ENCODE data around the gene GRIK4.

DNA sequence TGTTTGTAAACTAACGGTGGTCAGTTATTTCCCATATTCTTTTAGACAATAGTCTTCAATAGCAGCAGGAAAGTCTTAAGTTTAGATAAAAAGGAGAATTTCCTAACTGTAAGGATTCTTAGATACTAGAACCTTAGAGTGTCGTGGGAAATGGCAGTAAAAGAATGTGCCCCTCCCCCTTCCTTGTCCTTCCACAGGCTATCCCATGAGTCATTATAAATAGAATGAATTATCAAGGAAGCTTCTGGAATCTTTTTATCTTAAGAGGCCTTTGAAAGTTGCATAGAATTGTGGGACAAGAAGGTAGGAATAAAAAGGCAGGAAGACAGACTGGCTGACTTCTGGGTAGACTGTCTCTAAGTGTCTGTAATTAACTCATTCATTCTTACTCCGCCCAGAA lies 347.2 kb downstream of the GRIK4 start:
- TF ChIP-seq, protein P1, sequence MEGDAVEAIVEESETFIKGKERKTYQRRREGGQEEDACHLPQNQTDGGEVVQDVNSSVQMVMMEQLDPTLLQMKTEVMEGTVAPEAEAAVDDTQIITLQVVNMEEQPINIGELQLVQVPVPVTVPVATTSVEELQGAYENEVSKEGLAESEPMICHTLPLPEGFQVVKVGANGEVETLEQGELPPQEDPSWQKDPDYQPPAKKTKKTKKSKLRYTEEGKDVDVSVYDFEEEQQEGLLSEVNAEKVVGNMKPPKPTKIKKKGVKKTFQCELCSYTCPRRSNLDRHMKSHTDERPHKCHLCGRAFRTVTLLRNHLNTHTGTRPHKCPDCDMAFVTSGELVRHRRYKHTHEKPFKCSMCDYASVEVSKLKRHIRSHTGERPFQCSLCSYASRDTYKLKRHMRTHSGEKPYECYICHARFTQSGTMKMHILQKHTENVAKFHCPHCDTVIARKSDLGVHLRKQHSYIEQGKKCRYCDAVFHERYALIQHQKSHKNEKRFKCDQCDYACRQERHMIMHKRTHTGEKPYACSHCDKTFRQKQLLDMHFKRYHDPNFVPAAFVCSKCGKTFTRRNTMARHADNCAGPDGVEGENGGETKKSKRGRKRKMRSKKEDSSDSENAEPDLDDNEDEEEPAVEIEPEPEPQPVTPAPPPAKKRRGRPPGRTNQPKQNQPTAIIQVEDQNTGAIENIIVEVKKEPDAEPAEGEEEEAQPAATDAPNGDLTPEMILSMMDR (IDR thresholded peaks at IDR 0.05; ENCODE audit: low read depth, low read length, poor library complexity, severe bottlenecking) = no peak
- TF ChIP-seq EZH2phosphoT487 (IDR thresholded peaks at IDR 0.05; ENCODE audit: borderline replicate concordance, low read length) = no peak

Measured in DOHH2 (cell line).